ENCODE results near the gene HECTD3. TPM values are rescaled to one million over a fixed set of nuclear protein-coding genes. Genes with fewer than 3 reads are reported as not detected.

Gene HECTD3
- total RNA-seq, 3 donors from 2014 or later: 32.8 to 45.8 (median 33.4) TPM

- intact Hi-C loops (cut with DNase I; ENCODE audit: low total_unique reads): no loop called here
- no peaks in the 10 kb centered on the region for H3K27me3 ChIP-seq
- H3K36me3 ChIP-seq: no peaks in the 10 kb centered on the region
- DNase-seq (ENCODE audit: low spot score in 2 of 2): no peak
- no peak for TF ChIP-seq CTCF (IDR thresholded peaks at IDR 0.05)
- no peak for TF ChIP-seq POLR2AphosphoS5 (IDR thresholded peaks at IDR 0.05)
- TF ChIP-seq POLR2A (IDR thresholded peaks at IDR 0.05): no peak
- no peak overlapping the region for H3K27ac ChIP-seq
- no peak overlapping the region for H3K4me3 ChIP-seq
- H3K4me1 ChIP-seq: peaks cover 0 to 19% of the 10 kb centered on the region in 2 donors
- no peaks in the 10 kb centered on the region for H3K9me3 ChIP-seq
Observed at GRCh38 chr1:45015683-45016082, 4.6 kb upstream of the HECTD3 start.

DNA sequence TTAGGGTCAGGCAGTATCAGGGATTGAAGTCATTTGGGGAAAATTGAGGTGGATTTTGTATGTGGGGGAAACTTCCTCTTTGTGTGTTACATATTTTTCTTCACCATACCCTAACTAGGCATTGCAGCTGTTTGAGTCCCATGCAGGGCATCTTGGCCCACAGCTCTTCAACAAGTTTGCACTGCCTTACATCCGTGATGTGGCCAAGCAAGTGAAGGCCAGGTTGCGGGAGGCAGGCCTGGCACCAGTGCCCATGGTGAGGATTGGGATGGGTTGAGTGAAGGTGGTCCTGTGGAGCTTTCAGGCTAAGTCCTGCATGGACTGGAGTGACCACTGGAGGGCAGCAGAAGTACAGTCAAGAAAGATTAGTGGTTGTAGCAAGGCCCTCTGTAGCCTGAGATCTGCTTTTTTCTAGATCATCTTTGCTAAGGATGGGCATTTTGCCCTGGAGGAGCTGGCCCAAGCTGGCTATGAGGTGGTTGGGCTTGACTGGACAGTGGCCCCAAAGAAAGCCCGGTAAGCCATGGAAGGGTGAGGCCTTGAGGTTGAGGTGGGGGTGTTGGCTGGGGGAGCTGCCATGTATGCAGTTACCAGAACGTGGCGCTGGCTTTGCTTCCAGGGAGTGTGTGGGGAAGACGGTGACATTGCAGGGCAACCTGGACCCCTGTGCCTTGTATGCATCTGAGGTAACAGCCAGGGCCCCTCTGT is 3.4 kb upstream of the HECTD3 start:
- intact Hi-C loops (cut with DNase I; ENCODE audit: low total_unique reads): loop anchor here (5.0 kb wide), 2 partner anchors 288 to 1238 kb away; no protein-coding TSS in a partner anchor
- no peaks in the 10 kb centered on the region for H3K36me3 ChIP-seq
- H3K4me3 ChIP-seq: no peak overlapping the region
- H3K9me3 ChIP-seq: no peaks in the 10 kb centered on the region
- H3K27ac ChIP-seq: no peak overlapping the region
- TF ChIP-seq CTCF (IDR thresholded peaks at IDR 0.05) (peak; percentile 86 to 90 (median 89)), POLR2AphosphoS5 (IDR thresholded peaks at IDR 0.05) (peak in 2 of 3 donors; percentile 32 to 41), POLR2A (IDR thresholded peaks at IDR 0.05) (no peak)
- no peaks in the 10 kb centered on the region for H3K27me3 ChIP-seq
- H3K4me1 ChIP-seq: peaks cover 5 to 28% of the 10 kb centered on the region in 2 donors
- peak; percentile 68 to 75 for DNase-seq (ENCODE audit: low spot score in 2 of 2)

- intact Hi-C loops (cut with DNase I; ENCODE audit: low total_unique reads): loop anchor here (2.0 to 5.0 kb wide), 3 partner anchors 289 to 1239 kb away; no protein-coding TSS in a partner anchor
- TF ChIP-seq POLR2AphosphoS5 (IDR thresholded peaks at IDR 0.05) (no peak), CTCF (IDR thresholded peaks at IDR 0.05) (no peak), POLR2A (IDR thresholded peaks at IDR 0.05) (no peak)
- no peak overlapping the region for H3K27ac ChIP-seq
Observed at GRCh38 chr1:45013551-45014209, 2.6 kb upstream of the HECTD3 start.

DNA sequence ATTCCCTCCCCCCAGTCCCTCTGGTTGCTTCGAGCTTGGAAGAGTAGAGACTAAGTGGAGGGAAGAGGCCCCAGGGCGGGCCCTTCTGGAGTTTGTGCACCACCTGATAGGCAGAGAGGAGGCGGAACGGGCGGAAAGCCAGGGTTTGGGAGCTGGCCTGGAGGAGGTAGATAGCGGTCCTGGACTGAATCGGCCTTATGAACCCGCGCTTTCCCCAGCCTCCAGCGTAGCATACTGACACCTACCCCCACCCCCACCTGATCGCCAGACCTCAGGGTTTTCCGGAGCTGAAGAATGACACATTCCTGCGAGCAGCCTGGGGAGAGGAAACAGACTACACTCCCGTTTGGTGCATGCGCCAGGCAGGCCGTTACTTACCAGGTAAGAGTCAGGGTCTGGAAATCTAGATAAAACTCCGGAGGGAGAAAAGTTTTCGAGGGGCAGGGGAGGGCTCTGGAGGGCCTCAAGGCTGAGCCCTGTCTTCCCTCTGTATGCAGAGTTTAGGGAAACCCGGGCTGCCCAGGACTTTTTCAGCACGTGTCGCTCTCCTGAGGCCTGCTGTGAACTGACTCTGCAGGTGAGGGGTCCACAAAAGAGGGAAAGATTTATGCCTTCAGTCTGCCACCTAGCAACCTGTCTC is 1.6 kb upstream of the HECTD3 start:
- Histone ChIP-seq H3K4me3 (peak overlapping the region; percentile 81 to 99 (median 98)), H3K36me3 (no peaks in the 10 kb centered on the region), H3K4me1 (peaks cover 5 to 31% of the 10 kb centered on the region in 2 donors), H3K27ac (peak overlapping the region; percentile 79 to 86), H3K27me3 (no peaks in the 10 kb centered on the region), H3K9me3 (no peaks in the 10 kb centered on the region)
- intact Hi-C loops (cut with DNase I; ENCODE audit: low total_unique reads): loop anchor here (2.0 to 5.0 kb wide), 3 partner anchors 290 to 1240 kb away; no protein-coding TSS in a partner anchor
- TF ChIP-seq POLR2AphosphoS5 (IDR thresholded peaks at IDR 0.05): no peak
- TF ChIP-seq POLR2A (IDR thresholded peaks at IDR 0.05): no peak
- no peak for TF ChIP-seq CTCF (IDR thresholded peaks at IDR 0.05)
- peak; percentile 71 to 73 for DNase-seq (ENCODE audit: low spot score in 2 of 2)

More at GRCh38 chr1:45013551-45014209, 2.6 kb upstream of the HECTD3 start:
- no peak for DNase-seq (ENCODE audit: low spot score in 2 of 2)
- no peaks in the 10 kb centered on the region for H3K36me3 ChIP-seq
- no peaks in the 10 kb centered on the region for H3K27me3 ChIP-seq
- no peak overlapping the region for H3K4me3 ChIP-seq
- H3K4me1 ChIP-seq: peaks cover 5 to 31% of the 10 kb centered on the region in 2 donors
- no peaks in the 10 kb centered on the region for H3K9me3 ChIP-seq

Measured in breast epithelium (tissue), 4 donors.